DMS114 treated with DMSO at 0.1 percent for 48 hours (cell line): ENCODE measurements around the gene ACTG2.
"Not testable (repeated sequence)": the region's sequence is repeated elsewhere in the genome, so short reads cannot be mapped to it uniquely, and the experiment has no call there.

Experiments used
- DNase-seq: peaks from one replicate; lab custom pipeline; 2025; ENCODE audit not compliant: unreplicated experiment; lab: John Stamatoyannopoulos, UW

ACTG2 gene

GRCh38 chr2:73891276-73891901, 1.4 kb upstream of the ACTG2 start:
- no peak for DNase-seq

DNA sequence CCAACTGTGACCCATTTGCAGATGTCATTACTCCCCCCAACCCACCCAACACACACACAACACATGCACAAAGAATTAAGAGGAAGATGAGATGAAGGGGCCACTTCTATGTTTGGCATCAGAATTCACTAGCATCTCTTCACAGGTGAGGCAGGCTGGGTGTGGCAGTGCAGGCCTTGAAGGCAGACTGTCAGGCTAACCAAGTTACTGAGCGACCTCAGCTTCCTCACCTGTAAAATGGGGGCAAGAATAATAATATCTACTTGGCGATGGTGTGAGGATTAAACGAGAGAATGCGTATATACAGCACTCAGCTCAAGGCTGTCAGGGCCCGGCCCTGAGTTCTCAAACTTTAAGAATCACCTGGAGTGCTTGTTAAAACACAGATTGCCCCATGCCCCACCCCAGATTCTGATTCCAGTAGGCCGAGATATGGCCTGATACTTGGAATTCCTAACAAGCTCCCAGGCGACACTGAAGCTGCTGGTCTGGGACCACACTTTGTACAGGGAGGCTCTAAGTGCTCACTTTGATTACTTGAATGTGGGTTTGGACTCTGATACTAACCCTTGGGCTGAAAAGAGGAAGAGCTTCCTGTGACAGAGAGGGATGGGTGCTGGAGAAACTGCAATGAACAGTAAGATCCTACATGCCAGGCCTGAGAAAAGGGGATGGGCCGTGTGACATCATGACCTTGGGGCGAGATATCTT, 1.1 kb downstream of the ACTG2 start:
- no peak for DNase-seq

DNA sequence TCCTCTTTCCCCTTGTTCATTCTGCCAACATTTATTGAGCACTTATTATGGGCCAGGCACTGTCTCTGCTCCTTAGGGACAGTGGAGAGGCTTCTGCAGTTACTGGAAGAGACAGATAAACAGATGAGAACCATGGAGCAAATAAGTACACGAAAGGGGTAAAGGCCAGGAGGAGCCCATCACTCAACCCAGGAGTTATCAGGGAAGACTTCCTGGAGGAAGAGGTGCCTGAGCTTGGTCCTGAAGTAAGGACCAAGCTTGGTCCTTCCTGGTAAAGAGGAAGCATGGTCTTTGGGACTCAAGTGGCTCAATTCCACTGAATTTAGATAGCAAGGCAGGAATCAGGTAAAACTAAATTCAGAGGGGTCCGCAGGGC, 1.7 kb downstream of the ACTG2 start:
- DNase-seq = no peak

DNA sequence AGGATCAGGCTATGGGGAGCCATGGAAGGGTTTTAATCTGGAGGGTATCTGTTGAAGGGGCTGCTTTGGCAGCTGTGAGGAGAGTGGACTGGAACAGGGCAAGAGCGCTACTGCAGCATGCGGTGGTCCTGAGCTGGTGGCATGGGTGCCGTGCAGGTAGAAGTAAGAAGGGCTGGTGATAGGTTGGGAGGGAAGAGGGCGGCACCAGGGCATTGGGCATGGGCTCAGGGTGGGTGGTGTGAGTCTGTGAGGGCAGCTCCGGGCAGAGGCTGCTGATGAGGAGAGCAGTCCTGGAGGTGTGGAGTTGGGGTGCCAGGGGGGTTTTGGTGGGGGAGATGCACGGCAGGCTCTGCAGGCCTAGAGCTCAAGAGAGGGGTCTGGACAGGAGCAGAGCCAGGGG, 2.1 kb downstream of the ACTG2 start:
- DNase-seq = no peak

- no peak for DNase-seq
Observed at GRCh38 chr2:73895473-73895872, 2.7 kb downstream of the ACTG2 start.

GRCh38 chr2:73896362-73897239, 3.8 kb downstream of the ACTG2 start:
- no peak for DNase-seq

DNA sequence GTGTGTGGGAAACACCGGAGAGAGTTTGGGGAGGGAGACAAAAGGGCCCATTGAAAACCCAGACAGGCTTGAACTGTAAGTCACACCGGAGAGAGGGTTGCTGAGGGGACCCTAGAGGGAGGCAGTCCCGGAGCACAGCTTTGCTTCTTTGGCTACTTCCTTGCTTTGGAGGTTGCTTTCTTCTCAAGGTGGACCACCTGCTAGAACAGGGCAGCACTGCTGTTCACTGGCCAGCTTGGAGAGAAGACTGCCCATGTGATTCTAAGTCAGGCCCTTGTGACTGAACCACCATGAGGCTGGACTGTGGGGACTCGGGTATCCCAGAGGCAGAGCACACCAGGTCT, 4.4 kb downstream of the ACTG2 start:
- no peak for DNase-seq

GRCh38 chr2:73897934-73898333, 5.1 kb downstream of the ACTG2 start:
- no peak for DNase-seq

DNA sequence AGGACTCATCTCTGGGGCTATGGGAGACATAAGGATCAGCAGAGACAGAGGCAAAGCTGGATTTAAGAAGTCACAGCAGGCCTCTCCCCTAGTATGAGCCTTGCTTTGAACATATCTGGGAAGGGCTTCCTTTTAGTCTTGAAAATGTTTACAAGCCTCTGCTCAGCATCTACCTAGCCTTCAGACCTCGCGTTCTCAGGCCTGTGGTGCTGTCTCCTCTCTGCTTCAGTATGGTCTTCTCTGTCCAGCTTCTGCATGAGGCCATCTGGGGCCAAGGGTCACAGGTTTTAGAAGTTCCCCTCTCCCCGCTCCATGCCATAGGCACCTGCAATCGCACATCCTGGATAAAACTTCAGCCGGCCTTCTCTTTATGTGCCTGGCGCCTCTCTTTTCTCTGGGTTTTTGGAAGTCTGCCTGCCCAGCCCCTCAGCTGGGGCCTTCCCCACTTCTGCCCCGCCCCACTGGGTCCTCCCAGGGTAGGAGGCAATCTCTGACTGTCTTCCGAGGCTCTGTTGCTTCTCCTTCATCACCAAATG, 7.1 kb downstream of the ACTG2 start:
- no peak for DNase-seq

DNA sequence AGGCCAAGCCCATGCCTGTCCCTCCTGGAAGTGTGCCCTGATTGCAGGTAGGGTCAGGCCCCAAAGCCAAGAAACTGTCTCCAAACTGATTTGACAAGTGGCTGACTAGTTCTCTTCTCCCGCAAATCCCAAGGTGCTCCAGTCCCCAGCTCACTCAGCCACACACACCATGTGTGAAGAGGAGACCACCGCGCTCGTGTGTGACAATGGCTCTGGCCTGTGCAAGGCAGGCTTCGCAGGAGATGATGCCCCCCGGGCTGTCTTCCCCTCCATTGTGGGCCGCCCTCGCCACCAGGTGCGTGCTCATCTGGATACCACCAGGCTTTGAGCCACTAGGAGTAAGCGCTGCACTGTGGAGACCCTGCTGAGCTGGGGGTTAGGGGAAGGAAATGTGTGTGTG, 8.3 kb downstream of the ACTG2 start:
- no peak for DNase-seq

DNA sequence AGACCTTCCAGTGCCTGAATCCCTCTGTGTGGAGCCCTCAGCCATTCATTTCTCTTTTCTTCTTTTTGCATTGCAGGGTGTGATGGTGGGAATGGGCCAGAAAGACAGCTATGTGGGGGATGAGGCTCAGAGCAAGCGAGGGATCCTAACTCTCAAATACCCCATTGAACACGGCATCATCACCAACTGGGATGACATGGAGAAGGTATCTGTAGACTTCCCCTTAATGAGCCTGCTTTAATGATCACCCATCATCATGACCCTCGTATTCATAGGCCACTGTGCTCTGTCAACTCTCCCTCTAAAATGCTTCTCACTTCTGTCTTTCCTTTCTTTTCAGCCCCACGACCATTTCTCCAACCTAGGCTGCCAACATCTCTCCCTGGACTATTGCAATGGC, 9.5 kb downstream of the ACTG2 start:
- no peak for DNase-seq

DNA sequence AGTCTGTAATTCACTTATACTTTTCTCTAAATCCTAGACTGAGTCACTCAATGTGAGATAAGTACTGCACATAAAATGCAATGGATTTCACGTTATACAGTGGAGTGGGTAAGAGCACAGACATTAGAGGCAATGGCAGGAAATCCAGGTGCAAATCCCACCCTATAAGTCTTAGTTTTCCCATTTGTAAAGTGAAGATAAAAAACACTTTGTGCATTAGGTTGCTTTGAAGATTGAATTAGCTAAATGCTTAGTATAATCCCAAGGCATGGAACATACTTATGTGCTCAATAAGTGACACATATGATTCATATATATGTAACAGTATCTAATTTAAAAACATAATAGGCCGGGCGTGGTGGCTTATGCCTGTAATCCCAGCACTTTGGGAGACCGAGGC, 10.5 kb downstream of the ACTG2 start:
- DNase-seq = no peak

DNA sequence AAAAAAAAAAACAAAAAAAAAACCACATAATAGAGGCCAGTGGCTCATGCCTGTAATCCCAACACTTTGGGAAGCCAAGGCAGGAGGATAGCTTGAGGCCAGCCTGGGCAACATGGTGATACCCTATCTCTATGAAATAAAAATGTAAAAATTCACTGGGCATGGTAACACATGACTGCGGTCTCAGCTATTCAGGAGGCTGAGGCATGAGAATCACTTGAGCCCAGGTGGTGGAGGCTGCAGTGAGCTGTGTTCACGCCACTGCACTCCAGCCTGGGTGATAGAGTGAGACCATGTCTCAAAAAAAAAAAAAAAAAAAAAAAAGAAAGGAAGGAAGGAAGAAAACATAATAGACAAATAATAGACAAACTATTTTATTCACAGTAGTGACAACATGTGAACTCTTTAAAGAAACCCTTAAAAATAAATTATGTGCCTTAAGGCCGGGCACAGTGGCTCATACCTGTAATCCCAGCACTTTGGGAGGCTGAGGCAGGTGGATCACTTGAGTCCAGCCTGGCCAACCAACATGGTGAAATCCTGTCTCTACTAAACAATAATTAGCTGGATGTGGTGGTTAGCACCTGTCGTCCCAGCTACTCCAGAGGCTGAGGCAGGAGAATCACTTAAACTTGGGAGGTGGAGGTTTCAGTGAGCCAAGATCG, 11.3 kb downstream of the ACTG2 start:
- not testable (repeated sequence) for DNase-seq

GRCh38 chr2:73904952-73905351, 12.1 kb downstream of the ACTG2 start:
- no peak for DNase-seq

DNA sequence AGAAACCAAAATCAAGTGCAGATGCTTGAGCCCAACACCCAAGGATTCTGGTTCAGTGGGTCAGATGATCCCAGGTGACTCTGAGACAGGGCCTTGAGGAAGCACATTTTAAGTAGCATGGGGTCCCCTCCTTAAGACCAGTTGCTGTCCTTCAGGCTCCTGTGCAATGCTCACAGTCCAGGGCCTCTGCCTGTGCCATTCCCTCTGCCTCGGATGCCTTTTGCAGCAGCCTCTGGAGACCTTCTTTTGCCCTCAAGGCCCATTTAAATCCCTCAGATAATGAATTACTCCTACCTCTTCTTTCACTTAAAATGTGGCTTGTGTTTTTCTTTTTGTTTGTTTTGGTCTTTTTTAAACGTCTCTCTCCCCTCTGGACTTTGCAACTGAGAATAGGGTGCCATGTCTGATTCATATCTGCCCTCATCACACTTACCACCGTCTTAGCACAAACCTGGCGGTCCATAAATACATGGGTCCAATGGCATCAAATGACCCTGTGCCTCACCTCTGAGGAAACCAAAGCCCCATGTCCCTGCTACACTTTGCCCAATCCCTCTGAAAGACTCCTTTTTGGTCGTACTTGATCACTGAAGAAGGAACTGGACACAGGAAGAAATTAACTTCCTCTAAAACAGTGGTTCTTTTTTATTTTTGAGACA, 14.2 kb downstream of the ACTG2 start:
- no peak for DNase-seq

- DNase-seq = no peak
Observed at GRCh38 chr2:73907840-73908452, 15.1 kb downstream of the ACTG2 start.

DNA sequence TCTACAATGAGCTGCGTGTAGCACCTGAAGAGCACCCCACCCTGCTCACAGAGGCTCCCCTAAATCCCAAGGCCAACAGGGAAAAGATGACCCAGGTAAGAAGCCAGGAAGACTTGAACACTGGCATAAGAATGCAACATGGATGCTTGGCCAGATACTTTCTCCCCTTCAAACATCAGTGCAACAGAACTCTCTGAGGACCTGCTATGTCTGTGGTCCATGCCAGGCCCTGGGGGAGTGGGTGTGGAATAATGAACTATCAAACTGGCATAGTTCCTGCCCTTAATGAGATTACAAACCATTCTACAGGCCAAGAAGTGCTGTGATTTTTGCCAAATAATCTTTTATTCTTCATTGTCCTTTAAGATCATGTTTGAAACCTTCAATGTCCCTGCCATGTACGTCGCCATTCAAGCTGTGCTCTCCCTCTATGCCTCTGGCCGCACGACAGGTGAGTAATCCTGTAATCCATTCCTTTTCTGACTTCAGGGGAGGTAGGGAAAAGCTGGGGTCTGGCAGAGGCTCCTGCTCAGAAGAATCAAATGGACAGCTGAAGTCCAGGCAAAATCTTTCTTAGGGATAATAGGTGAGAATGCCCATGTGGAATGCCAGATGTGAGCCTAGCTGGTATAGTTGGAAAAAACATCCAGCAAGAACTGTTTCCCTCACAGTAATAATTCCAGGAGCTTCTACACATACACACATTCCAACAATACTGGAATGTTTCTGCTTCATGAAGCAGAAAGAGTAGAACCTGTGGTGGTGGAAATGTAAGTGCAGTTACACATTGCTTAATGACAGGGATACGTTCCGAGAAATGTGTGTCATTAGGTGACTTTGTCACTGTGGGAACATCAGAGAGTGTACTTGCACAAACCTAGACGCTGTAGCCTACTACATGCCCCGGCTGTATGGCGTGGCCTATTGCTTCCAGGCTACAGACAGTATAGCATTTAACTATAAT, 16.2 kb downstream of the ACTG2 start:
- no peak for DNase-seq

- no peak for DNase-seq
Observed at GRCh38 chr2:73910873-73911547, 18.2 kb downstream of the ACTG2 start.
